ENCODE measurements around the gene MYBPC3. TPM values are rescaled to one million over a fixed set of nuclear protein-coding genes. Genes with fewer than 3 reads are reported as not detected.

MYBPC3 gene
- total RNA-seq, 4 donors from 2014 or later, result 0.21 to 0.60 TPM; not detected in 2

DNA sequence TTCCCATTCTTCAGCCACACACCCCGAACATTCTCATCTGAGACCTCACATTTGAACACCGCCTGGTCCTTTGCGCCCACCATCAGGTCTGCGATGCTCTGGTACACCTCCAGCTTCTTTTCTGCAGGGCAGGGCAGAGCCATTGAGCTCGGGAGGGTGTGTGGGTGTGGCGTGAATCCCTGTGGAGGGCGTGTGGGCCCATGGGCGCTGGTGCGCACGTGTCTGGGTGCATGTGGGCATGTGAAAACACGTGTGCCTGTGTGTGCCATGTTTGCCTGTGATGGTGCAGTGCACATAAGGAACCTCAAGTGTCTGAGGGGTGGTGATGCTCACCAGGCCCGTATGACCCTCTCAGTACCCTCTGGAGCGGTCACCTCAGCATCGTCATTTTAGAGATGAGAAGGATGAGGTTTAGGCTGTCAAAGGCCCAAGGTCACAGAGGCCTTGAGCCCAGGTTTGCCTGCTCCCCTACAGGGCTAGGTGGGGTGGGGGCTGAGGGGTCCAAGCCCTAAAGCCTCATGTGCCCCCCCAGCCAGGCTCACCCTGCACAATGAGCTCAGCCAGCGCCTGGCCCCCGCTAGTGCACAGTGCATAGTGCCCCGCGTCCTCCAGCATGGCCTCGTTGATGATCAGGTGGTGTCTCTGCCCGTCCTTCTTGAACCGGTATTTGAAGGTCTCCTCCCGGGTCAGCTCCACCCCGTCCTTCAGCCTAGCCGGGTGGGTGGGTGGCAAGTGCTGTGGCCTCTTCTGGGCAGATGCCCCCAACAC lies 10.3 kb downstream of the MYBPC3 start:
- Histone ChIP-seq H3K27me3 (no peaks in the 10 kb centered on the region), H3K27ac (no peak overlapping the region), H3K4me1 (no peaks in the 10 kb centered on the region), H3K9me3 (no peaks in the 10 kb centered on the region), H3K4me3 (no peak overlapping the region), H3K36me3 (no peaks in the 10 kb centered on the region)
- no peak for DNase-seq (ENCODE audit: low spot score in 2 of 2)
- TF ChIP-seq EP300 (IDR thresholded peaks at IDR 0.05) (no peak), CTCF (IDR thresholded peaks at IDR 0.05) (no peak), POLR2A (IDR thresholded peaks at IDR 0.05) (no peak)
- 85 to 89% methylated on average over 23 to 24 of the region's 24 CpGs for WGBS, 2 donors

DNA sequence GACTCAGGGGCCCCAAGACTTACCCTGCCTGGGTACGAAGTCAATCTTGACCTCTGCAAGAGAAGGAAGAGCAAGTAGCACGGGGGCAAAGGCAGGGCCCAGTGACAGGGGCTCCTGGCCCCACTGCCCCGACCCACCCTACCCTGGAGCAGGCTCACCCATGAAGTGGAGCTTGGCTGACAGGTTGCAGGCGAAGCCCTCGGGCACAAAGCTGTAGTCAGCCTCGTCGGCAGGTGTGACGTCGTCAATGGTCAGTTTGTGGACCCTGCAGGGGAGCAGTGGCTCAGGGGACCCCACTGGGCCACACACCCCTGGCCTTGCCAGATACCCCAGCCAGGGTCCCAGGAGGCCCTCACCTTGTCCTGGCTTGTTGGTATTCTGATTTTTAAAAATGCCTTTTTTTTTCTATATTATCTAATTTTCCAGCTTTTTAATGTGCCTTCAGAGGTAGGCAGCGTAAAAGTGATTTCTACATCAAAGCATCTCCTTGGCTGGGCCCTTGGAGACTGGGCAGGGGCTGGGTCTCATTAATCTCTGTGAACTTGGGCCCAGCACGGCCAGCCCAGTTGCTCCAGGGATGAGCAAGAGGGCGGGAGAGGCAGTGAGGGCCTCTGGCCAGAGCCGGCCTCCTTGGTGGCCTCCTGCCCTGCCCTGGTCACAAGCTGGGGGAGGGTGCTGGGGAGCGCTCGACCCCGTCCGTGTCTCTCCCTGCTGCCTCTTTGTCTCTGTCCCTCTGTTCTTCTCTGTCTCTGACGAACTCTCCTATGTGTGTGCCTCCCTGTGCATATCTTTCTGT lies 11.3 kb downstream of the MYBPC3 start:
- no peaks in the 10 kb centered on the region for H3K9me3 ChIP-seq
- H3K36me3 ChIP-seq, result no peaks in the 10 kb centered on the region
- no peak for DNase-seq (ENCODE audit: low spot score in 2 of 2)
- no peaks in the 10 kb centered on the region for H3K27me3 ChIP-seq
- no peaks in the 10 kb centered on the region for H3K4me1 ChIP-seq
- H3K27ac ChIP-seq, result no peak overlapping the region
- H3K4me3 ChIP-seq, result no peak overlapping the region
- 52 to 58% methylated on average over 17 of the region's 18 CpGs for WGBS, 2 donors
- TF ChIP-seq POLR2A (IDR thresholded peaks at IDR 0.05) (no peak), CTCF (IDR thresholded peaks at IDR 0.05) (no peak), EP300 (IDR thresholded peaks at IDR 0.05) (no peak)

DNA sequence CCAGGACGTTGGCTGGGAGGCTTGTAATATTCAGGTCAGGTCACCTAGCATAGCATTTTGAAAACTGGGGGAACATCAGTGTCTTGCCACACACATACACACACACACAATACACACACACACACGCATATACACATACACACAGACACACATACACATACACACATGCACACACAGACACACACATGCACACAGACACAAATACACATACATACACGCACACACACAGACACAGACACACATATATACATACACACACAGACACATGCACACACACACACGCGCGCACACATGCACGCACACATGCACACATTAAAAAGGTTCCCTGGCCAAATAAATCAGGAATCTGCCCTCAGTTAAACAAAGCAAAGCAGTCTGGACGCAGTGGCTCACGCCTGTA lies 12.5 kb downstream of the MYBPC3 start:
- no peaks in the 10 kb centered on the region for H3K4me1 ChIP-seq
- no peaks in the 10 kb centered on the region for H3K36me3 ChIP-seq
- TF ChIP-seq EP300 (IDR thresholded peaks at IDR 0.05) (no peak), CTCF (IDR thresholded peaks at IDR 0.05) (no peak), POLR2A (IDR thresholded peaks at IDR 0.05) (no peak)
- H3K4me3 ChIP-seq, result no peak overlapping the region
- no peak for DNase-seq (ENCODE audit: low spot score in 2 of 2)
- 82 to 85% methylated on average over 9 of the region's 9 CpGs for WGBS, 2 donors
- no peak overlapping the region for H3K27ac ChIP-seq
- H3K9me3 ChIP-seq, result no peaks in the 10 kb centered on the region
- no peaks in the 10 kb centered on the region for H3K27me3 ChIP-seq

DNA sequence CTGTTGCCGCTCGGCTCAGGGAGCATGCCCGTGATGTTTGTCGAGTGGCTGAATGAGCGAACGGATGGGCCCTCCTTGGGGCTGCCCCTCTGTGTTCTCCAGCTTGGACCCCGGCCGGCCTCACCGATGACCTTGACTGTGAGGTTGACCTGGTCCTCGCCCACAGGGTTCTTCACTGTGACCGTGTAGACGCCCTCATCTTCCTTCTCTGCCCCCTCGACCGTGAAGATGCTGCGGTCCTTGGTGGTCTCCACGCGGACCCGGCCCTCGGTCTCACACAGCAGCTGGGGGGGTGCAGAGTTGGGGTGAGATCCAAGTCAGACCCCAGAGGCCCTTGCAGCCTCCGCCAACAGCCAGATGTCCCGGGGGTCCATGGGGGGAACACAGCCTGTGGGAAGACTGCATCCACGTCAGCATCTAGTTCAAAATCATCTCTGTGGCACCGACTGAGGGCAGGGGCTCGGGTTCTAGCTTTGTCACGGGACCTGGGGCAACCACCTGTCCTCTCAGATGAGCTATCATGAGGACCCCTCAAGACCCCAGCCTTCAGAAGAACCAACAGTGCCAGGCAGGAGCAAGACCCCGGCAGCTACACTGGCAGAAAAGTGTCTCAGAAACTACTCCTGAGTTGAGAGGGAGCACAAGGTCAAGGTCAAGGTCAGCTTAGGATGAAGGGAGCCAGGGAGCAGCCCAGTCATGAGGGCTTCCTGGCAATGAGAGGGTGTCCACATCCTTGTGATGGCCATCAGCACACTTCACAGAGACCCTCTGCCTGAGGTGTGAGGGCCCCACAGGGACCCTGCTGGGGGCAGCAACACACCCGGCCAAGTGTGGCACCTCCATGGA lies 13.9 kb downstream of the MYBPC3 start:
- WGBS, 2 donors, result 84% methylated on average over 22 to 27 of the region's 27 CpGs
- H3K4me3 ChIP-seq, result no peak overlapping the region
- H3K4me1 ChIP-seq, result no peaks in the 10 kb centered on the region
- H3K9me3 ChIP-seq, result no peaks in the 10 kb centered on the region
- H3K27ac ChIP-seq, result no peak overlapping the region
- no peaks in the 10 kb centered on the region for H3K36me3 ChIP-seq
- TF ChIP-seq CTCF (IDR thresholded peaks at IDR 0.05) (no peak), EP300 (IDR thresholded peaks at IDR 0.05) (no peak), POLR2A (IDR thresholded peaks at IDR 0.05) (no peak)
- H3K27me3 ChIP-seq, result no peaks in the 10 kb centered on the region
- no peak for DNase-seq (ENCODE audit: low spot score in 2 of 2)

Measured in tibial nerve (tissue), 4 donors.